HPDE6-E6E7 (cell line): ENCODE measurements around the gene DAP3.
"Not testable (repeated sequence)": the region's sequence is repeated elsewhere in the genome, so short reads cannot be mapped to it uniquely, and the experiment has no call there.

Source experiments
- DNase-seq: peaks from one replicate; pipeline ENCODE4 v3.0.0; 2011; ENCODE audit warnings: missing footprints; ENCODE audit errors: extremely low spot score

DAP3 gene

GRCh38 chr1:155681776-155682175, 7.1 kb upstream of the DAP3 start:
- no peak for DNase-seq

GRCh38 chr1:155687705-155688323, 1.1 kb upstream of the DAP3 start:
- DNase-seq, result not testable (repeated sequence)

- DNase-seq, result peak; percentile 88
These were observed 389 bp upstream of the DAP3 start, which contains the start of gene YY1AP1 for GRCh38 chr1:155688324-155689080. YY1AP1 (minus strand) TSS chr1:155688774; CDS start chr1:155680436, 8,338 bp downstream.

GRCh38 chr1:155691992-155692528, 3.2 kb downstream of the DAP3 start:
- DNase-seq, result no peak

GRCh38 chr1:155694167-155694566, 5.3 kb downstream of the DAP3 start:
- no peak for DNase-seq

- DNase-seq, result no peak
These were observed 6.2 kb downstream of the DAP3 start for GRCh38 chr1:155695072-155695471.

GRCh38 chr1:155695608-155696007, 6.7 kb downstream of the DAP3 start:
- DNase-seq, result no peak

- DNase-seq, result no peak
These were observed 7.6 kb downstream of the DAP3 start for GRCh38 chr1:155696524-155696923.

GRCh38 chr1:155697046-155697445, 8.2 kb downstream of the DAP3 start:
- no peak for DNase-seq

- not testable (repeated sequence) for DNase-seq
These were observed 8.7 kb downstream of the DAP3 start for GRCh38 chr1:155697616-155698015.

GRCh38 chr1:155698382-155699038, 9.6 kb downstream of the DAP3 start:
- no peak for DNase-seq

- not testable (repeated sequence) for DNase-seq
These were observed 10.2 kb downstream of the DAP3 start for GRCh38 chr1:155699062-155699461.

GRCh38 chr1:155701675-155702074, 12.8 kb downstream of the DAP3 start:
- DNase-seq, result not testable (repeated sequence)

GRCh38 chr1:155703216-155703615, 14.3 kb downstream of the DAP3 start:
- no peak for DNase-seq

- DNase-seq, result not testable (repeated sequence)
These were observed 15.5 kb downstream of the DAP3 start for GRCh38 chr1:155704414-155704813.

GRCh38 chr1:155706139-155706538, 17.2 kb downstream of the DAP3 start:
- DNase-seq, result no peak

GRCh38 chr1:155709391-155709790, 20.5 kb downstream of the DAP3 start:
- DNase-seq, result no peak

- not testable (repeated sequence) for DNase-seq
These were observed 22.6 kb downstream of the DAP3 start for GRCh38 chr1:155711457-155711856.

GRCh38 chr1:155712636-155713035, 23.7 kb downstream of the DAP3 start:
- not testable (repeated sequence) for DNase-seq

- DNase-seq, result no peak
These were observed 24.2 kb downstream of the DAP3 start for GRCh38 chr1:155713075-155713474.

GRCh38 chr1:155715056-155715455, 26.2 kb downstream of the DAP3 start:
- not testable (repeated sequence) for DNase-seq

- no peak for DNase-seq
These were observed 26.9 kb downstream of the DAP3 start for GRCh38 chr1:155715777-155716176.
